Right atrium auricular region (tissue), 2 donors: ENCODE results near the gene CHD1L. TPM values are rescaled to one million over a fixed set of nuclear protein-coding genes. Genes with fewer than 3 reads are reported as not detected.

ENCODE experiments used
- DNase-seq: peaks from one replicate; pipeline ENCODE4 v3.0.0-alpha.2; 2019; ENCODE audit warnings: low spot score
- H3K27ac ChIP-seq, 2 donors: fragments of 200-600 bp; sonication (generic); 1 replicate in 1 of 2; 2 replicates in 1 of 2; pipeline ENCODE4 v1.5.1; 2016 to 2019
- H3K27me3 ChIP-seq, 2 donors: fragments of 200-600 bp; sonication (generic); one replicate each; pipeline versions ENCODE4 v1.5.1 to v1.6.0; 2017 to 2019
- H3K36me3 ChIP-seq: fragments of 200-600 bp; sonication (generic); one replicate; pipeline ENCODE4 v1.5.1; 2016
- H3K4me1 ChIP-seq, 2 donors: fragments of 200-600 bp; sonication (generic); one replicate each; pipeline versions ENCODE4 v1.5.1 to v1.6.0; 2017 to 2019
- H3K4me3 ChIP-seq, 2 donors: fragments of 200-600 bp; sonication (generic); 1 replicate in 1 of 2; 2 replicates in 1 of 2; pipeline ENCODE4 v1.5.1; 2017 to 2019; ENCODE audit warnings: mild to moderate bottlenecking in 1 of 2, moderate library complexity in 1 of 2
- H3K9me3 ChIP-seq, 2 donors: fragments of 200-600 bp; sonication (generic); one replicate each; pipeline ENCODE4 v1.5.1; 2019
- CTCF ChIP-seq, 2 donors: fragments of 200-600 bp; sonication (generic); IDR thresholded peaks; one replicate each; pipeline ENCODE4 v1.5.1; 2019; ENCODE audit warnings: antibody characterized with exemption in 2 of 2
- total RNA-seq, 2 donors: library from RNA; depleted of rRNA; stranded (reverse); fragments of >200 nt; gene quantifications; one replicate each; pipeline ENCODE4 v1.1.0, GENCODE V29; 2016

Gene CHD1L
- total RNA-seq, 2 donors from 2014 or later: 5.5 to 7.1 TPM

DNA sequence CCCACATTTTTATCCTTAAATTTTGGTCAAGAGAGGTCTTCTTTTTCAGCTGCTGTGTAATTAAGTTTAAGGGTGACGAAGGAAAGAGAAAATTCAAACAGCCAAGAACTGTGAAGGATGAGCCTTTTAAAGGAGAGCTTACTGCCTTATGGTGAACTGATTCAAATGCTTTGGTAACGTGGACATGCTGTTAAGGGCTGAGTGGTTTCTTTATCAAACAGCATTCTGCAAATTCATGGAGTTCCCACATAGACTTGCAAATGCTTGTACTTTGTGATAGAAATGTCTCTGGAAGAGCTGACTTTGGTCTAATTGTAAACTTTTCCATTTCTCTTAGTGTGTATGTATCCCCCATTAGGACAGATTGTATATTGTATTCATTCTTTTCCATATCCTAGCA is 93.8 kb downstream of the CHD1L start:
- H3K4me3 ChIP-seq: no peak overlapping the region
- no peaks in the 10 kb centered on the region for H3K9me3 ChIP-seq
- no peak for TF ChIP-seq CTCF (IDR thresholded peaks at IDR 0.05)
- no peak for DNase-seq
- no peaks in the 10 kb centered on the region for H3K27me3 ChIP-seq
- no peaks in the 10 kb centered on the region for H3K4me1 ChIP-seq
- no peaks in the 10 kb centered on the region for H3K36me3 ChIP-seq
- no peak overlapping the region for H3K27ac ChIP-seq

- Histone ChIP-seq H3K4me1 (no peaks in the 10 kb centered on the region), H3K9me3 (no peaks in the 10 kb centered on the region), H3K27me3 (no peaks in the 10 kb centered on the region), H3K4me3 (no peak overlapping the region), H3K27ac (no peak overlapping the region), H3K36me3 (no peaks in the 10 kb centered on the region)
- DNase-seq: no peak
- no peak for TF ChIP-seq CTCF (IDR thresholded peaks at IDR 0.05)
These were observed 94.7 kb downstream of the CHD1L start for GRCh38 chr1:147337040-147337630.

DNA sequence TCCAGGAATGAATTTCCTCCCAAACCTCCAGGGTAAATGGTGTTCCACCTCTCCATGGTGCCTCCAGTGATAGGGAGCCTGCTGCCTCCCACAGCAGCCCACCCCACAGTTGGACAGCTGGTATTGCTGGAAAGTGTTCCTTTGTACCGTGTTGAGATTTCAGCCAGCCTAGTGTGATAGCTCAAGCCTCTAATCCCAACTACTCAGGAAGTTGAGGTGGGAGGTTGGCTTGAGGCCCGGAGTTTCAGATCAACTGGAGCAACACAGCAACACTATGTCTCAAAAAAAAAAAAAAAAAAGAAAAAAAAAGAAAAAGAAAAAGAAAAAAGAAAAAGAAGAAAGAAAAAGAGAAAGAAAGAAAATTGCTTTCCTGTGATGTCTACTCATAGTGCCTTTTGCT is 96.1 kb downstream of the CHD1L start:
- TF ChIP-seq CTCF (IDR thresholded peaks at IDR 0.05): no peak
- DNase-seq: no peak
- Histone ChIP-seq H3K4me3 (no peak overlapping the region), H3K36me3 (no peaks in the 10 kb centered on the region), H3K4me1 (no peaks in the 10 kb centered on the region), H3K27me3 (no peaks in the 10 kb centered on the region), H3K9me3 (no peaks in the 10 kb centered on the region), H3K27ac (no peak overlapping the region)

- Histone ChIP-seq H3K4me3 (no peak overlapping the region), H3K27ac (no peak overlapping the region), H3K4me1 (no peaks in the 10 kb centered on the region), H3K27me3 (no peaks in the 10 kb centered on the region), H3K36me3 (no peaks in the 10 kb centered on the region), H3K9me3 (no peaks in the 10 kb centered on the region)
- no peak for DNase-seq
- TF ChIP-seq CTCF (IDR thresholded peaks at IDR 0.05): no peak
These were observed 98.8 kb downstream of the CHD1L start for GRCh38 chr1:147341246-147341645.

Other genes with a start within 250 kb of the CHD1L start
- gene PRKAB2, start 70.2 kb upstream of the CHD1L start, total RNA-seq: 10 to 100 TPM; 13.4 to 22.6 TPM
- 1 to 10 TPM in 1 of 2 donors, under 1 TPM in 1; 0.86 to 1.1 TPM for gene FMO5, start 17.3 kb upstream of the CHD1L start, total RNA-seq